ENCODE data around the gene MAP3K19. TPM values are rescaled to one million over a fixed set of nuclear protein-coding genes. Genes with fewer than 3 reads are reported as not detected.
"Not testable (repeated sequence)": the region's sequence is repeated elsewhere in the genome, so short reads cannot be mapped to it uniquely, and the experiment has no call there.

The MAP3K19 gene
- total RNA-seq, 1 donor from 2014 or later: 0.09 TPM

DNA sequence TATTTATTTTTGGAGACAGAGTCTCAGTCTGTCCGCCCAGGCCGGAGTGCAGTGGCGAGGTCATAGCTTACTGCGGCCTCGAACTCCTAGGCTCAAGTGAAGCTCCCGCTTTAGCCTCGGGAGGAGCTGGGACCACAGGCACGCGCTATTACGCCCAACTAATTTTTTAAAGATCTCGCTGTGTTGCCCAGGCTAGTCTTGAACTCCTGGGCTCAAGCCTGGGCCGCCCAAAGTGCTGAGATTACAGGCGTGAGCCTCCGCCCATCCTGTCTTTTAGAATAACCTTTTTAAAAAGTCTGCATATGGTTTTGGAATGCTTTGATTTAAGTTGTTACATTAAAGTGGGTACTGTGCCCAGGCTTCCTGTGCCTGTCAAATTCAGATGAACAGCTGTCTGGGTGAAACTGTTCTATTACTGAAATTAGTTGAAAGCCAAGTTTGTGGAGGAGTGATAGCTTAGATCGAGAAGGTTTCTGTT, 5.8 kb upstream of the MAP3K19 start:
- intact Hi-C loops (cut with DNase I): no loop called here
- DNase-seq (ENCODE audit: low spot score) (no peak), ATAC-seq (peak; percentile 18)

DNA sequence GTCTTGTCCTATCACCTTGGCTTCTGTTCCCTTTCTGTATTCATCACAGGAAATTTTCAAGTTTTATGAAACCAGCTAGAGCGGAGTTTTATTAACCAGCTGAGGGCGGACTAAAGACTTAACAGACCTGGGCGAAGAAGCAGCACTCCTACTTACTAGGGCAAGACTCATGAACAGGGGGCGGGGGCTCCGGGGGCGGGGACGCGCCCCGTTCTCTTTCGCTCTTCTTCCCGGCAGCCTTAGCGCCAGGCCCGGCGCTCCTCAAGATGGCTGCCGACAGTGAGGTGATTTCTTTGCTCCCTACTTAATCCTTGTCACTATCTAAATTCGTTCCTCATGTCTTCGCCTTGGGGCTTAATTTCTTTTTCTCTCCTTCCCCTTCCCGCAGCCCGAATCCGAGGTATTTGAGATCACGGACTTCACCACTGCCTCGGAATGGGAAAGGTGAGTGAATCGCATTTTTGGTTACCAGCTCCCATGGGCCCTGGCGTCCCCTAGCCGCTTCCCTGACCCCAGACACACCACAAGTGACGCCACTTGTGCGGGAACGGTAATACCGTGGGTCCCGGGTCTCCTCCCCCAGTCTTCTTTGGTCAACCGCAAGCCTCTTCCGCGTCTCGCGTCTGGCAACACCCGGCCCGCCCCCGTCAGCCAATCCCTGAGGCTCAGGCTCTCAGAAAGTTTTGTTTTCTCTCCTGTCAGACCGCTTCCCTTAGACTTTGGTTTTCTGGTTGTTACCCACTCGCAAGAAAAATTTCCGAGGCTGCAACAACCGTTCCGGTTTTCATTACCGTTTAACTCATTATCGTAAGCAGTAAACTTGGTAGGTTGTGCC, 5.0 kb upstream of the MAP3K19 start, which contains the start of gene RAB3GAP1:
Gene RAB3GAP1, plus strand, starts transcription at position 251 of the 835 bp plus-strand sequence. Its CDS starts 16 bp downstream, at position 267.
- DNase-seq (ENCODE audit: low spot score) (peak; percentile 77), ATAC-seq (peak; percentile 97)
- intact Hi-C loops (cut with DNase I): no loop called here

DNA sequence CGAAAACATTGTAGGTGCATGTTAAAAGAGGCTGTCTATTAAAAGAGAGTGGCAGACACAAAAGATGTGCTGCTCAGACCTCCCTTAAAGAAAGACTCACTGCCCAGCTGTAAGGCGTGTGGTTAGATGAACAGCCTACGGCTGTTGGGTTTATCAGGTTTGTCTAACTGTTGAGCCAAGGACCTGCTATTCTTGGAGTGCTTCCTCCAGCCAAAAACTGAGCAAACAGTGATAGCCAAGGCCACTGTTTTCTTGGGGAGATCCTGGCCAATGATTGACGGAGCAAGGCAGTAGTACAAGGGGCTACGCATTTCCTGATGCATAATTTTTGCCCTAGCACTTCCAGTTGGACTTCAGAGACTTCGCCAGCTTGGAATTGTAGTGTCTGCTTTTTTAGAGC, 3.4 kb upstream of the MAP3K19 start:
- DNase-seq (ENCODE audit: low spot score): no peak
- intact Hi-C loops (cut with DNase I): no loop called here
- no peak for ATAC-seq

DNA sequence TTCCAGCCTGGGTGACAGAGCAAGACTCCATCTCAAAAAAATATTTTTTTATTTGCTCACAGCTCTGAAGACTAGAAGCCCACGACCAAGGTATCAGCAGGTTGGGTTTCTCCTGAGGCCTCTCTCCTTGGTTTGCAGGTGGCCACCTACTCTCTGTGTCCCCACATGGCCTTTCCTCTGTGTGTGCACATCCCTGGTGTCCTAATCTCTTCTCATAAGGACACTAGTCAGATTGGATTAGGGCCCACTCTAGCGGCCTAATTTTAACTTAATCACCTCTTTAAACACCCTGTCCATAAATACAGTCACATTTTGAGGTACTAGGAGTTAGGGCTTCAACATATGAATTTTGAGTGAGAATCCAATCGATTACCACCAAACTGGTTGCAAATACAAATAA, 2.9 kb upstream of the MAP3K19 start:
- intact Hi-C loops (cut with DNase I): no loop called here
- ATAC-seq: no peak

DNA sequence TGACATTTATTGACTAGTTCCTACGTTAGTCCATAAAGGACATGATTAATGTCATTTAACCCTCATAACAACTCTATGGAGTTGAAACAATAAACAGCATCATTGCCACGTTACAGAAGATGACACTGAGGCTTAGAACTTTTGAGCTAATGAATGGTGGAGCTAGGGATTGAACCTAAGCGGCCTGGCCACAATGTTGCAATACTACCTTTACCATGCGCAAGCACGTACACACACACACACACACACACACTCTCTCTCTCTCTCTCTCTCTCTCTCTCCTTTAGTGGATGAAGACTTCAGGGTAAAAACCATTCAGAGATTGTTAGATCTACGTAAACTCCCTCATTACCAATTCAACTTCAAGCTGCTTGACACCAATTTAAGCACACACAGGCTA, 875 bp upstream of the MAP3K19 start:
- ATAC-seq (no peak), DNase-seq (ENCODE audit: low spot score) (no peak)
- intact Hi-C loops (cut with DNase I): no loop called here

More for the DNA sequence above, 2.9 kb upstream of the MAP3K19 start:
- no peak for DNase-seq (ENCODE audit: low spot score)

DNA sequence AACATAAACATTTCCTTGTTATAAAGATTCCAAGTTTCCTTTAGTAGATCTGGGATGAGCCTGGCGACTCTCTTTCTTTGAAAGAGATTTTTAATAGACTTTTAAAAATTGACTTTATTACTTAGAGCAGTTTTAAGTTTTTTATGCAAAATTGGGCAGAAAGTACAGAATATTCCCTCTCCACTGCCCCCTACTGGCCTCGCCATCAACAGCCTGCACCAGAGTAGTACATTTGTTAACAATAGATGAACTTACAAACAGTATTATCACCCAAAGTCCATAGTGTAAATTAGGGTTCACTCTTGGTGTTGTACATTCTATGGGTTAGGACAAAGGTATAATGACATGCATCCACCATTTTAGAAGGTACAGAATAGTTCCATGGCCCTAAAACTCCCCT, 3.9 kb downstream of the MAP3K19 start:
- intact Hi-C loops (cut with DNase I): no loop called here
- DNase-seq (ENCODE audit: low spot score) (no peak), ATAC-seq (no peak)

DNA sequence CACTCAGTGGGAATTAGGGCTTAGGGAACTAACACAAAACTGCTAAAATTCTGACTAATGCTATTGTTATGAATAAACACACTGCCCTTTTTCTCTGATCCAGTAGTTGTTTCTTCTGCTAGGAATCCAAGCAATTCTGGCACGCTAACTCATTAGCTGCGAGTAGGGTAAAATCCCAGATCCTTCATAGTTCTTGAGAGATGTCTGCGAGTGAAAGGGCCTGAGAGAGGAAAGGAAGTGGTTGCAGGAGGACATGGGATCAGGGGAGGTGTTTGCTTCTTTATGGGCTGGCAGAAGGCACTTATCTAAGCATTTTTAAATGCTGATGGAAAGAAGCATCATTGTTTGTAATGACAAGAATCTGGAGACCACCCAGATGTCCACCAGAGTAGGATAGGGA, 9.4 kb downstream of the MAP3K19 start:
- DNase-seq (ENCODE audit: low spot score) (no peak), ATAC-seq (no peak)
- intact Hi-C loops (cut with DNase I): no loop called here

DNA sequence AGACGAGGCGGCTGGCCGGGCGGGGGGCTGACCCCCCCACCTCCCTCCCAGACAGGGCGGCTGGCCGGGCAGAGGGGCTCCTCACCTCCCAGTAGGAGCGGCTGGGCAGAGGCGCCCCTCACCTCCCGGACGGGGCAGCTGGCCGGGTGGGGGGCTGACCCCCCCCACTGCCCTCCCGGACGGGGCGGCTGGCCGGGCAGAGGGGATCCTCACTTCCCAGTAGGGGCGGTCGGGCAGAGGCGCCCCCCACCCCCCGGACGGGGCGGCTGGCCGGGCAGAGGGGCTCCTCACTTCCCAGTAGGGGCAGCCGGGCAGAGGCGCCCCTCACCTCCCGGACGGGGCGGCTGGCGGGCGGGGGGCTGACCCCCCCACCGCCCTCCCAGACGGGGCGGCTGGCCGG, 14.0 kb downstream of the MAP3K19 start:
- ATAC-seq; intact Hi-C loops (cut with DNase I); DNase-seq (ENCODE audit: low spot score): not testable (repeated sequence)

DNA sequence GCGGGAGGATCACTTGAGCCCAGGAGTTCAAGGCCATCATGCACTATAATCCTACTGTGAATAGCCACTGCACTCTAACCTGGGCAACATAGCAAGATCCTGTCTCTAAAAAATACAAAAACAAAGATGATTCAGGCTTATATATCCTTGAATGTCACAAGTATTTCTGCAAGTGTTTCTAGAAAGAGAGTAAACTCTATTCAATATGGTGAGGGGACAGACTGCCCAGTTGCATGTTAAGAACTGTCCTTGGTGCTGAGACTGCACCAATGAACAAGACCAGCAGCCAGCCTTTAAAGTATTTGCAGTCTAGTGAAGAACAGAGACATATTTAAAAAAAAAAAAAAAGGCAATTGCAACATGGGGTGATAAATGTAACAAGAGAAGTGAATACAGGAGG, 16.4 kb downstream of the MAP3K19 start:
- ATAC-seq (no peak), DNase-seq (ENCODE audit: low spot score) (no peak)
- intact Hi-C loops (cut with DNase I): no loop called here

DNA sequence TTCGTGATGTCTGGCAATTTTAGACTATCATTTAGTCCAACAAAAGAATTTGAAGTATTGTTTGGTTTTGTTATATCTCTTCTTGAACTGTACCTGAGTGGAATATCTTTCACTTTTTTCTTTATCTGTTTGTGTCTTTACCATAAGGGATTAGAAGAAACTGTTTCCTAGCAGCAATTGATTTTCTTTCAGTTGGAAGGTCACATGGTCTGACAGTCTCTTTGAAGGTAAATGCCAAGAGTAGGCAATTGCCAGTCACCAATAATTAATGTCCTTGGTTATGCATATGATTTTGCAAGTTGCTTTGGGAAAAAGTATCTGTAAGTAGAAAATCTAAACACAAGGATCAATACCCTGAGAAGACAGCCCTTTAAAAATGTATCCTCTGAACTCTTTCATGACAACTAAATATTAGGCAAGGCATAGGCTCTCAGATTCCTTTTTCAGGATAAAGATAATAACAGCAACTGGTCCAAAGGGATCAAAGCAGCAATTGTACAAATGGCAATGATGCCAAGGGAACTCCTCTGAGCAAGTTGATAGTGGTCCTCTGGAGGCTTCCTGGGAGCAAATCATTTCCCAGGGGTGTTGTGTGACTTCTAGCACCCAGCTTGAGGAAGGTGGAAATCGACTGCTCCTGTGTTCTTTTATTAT, 17.6 kb downstream of the MAP3K19 start:
- intact Hi-C loops (cut with DNase I): no loop called here

DNA sequence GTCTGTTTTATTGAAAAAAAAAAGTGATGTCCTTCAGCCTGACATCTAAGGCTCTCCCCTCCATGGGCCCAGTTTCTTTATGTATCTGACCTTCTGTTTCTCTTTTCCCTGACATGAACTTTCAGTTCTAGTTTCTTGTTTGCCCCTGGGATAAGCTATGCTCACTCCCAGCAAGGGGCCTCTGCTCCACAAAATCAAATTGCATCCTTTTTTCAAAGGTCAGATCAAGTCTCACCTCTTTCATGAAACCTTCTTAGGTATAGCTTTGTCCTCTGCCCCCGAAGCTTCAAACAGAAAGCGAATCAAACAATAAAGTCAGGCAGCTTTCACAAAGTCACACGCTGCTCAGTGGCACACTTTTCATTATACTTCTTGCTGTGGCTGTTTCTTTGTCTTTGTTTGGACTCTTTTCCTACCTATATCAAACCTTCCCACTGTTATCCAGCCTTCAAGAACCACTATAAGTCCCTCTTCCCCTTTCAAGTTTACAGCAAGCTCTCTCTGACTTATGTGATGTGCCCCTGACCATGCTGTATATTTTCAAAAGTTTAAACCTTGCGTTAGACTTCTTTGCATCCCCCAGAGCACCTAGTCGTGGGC, 23.3 kb downstream of the MAP3K19 start:
- ATAC-seq: no peak
- intact Hi-C loops (cut with DNase I): no loop called here
- no peak for DNase-seq (ENCODE audit: low spot score)

More for the DNA sequence above, 17.6 kb downstream of the MAP3K19 start:
- DNase-seq (ENCODE audit: low spot score) (no peak), ATAC-seq (no peak)

DNA sequence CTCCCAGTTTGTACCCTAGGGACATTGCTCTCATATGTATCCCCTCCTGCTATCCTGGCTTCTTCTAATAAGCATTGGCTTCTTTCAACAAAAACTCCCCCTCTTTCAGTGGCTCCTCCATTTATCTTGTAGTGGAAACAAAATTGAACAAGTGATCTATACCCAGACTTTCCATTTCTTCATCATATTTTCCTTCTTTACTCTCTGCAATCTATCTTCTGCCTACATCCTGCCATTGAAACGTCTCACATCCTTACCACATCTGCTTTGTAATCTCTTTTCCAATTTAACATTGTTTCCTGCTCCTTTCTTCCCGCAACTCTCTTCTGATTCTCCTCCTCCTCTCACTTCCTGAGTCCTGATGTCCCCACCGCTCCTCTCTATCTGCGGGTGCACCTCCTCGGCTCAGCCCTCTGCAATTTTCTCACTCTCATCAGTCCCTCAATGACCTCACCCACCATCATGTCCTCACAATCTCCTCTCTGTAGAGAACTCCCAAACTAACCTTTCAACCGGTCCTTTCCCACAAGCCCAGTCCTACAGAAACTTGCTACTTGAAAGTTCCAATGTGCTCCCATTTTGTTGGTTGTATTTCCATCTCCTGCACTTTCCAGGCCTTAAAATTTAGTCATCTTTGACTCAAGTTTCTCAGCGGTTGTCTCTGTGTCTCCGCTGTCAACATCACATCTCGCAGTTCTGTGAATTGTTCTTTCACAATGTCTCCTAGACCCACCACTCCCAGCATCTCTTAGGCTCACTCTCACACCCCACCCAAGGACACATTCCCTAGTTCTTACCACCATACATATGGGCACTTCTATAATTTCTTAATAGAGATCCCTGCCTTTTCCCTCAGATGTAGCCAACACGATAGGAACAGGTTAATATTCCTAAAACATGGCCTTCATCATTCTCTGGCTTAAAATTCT, 24.0 kb downstream of the MAP3K19 start:
- DNase-seq (ENCODE audit: low spot score): no peak
- intact Hi-C loops (cut with DNase I): no loop called here
- ATAC-seq: no peak

DNA sequence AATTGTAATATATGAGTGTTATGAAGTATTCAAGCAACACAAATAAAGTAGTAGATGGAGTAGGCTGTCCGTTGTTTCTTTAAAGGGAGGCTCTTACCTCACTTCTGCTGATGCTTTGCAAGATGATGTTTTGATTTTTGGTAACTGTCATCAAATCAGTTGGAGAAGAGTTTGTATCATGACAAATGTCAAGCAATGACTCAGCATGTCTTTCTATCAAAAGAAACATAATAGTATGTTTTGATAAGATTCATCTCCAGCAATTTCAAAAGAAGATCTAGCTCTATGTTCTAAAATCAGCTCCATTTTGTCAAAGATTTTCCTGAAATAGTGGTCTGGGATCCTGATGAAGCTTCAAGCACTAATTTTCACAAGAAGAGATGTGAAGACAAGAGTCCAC, 25.6 kb downstream of the MAP3K19 start:
- ATAC-seq (no peak), DNase-seq (ENCODE audit: low spot score) (no peak)

DNA sequence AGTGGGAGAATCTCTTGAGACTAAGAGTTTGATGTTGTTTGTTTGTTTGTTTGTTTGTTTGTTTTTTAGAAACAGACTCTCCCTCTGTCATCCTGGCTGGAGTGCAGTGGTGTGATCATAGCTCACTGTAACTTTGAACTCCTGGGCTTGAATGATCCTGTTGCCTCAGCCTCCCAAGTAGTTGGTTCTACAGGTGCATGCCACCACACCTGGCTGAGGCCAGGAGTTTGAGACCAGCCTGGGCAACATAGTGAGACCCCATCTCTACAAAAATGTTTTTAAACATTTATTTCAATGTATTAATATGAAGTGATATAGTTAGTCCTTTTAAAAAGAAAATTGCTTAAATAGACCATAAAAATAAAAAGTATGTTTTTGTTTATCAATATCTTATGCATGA, 35.6 kb downstream of the MAP3K19 start:
- DNase-seq (ENCODE audit: low spot score) (no peak), ATAC-seq (no peak)
- intact Hi-C loops (cut with DNase I): no loop called here

More for the DNA sequence above, 25.6 kb downstream of the MAP3K19 start:
- intact Hi-C loops (cut with DNase I): no loop called here

DNA sequence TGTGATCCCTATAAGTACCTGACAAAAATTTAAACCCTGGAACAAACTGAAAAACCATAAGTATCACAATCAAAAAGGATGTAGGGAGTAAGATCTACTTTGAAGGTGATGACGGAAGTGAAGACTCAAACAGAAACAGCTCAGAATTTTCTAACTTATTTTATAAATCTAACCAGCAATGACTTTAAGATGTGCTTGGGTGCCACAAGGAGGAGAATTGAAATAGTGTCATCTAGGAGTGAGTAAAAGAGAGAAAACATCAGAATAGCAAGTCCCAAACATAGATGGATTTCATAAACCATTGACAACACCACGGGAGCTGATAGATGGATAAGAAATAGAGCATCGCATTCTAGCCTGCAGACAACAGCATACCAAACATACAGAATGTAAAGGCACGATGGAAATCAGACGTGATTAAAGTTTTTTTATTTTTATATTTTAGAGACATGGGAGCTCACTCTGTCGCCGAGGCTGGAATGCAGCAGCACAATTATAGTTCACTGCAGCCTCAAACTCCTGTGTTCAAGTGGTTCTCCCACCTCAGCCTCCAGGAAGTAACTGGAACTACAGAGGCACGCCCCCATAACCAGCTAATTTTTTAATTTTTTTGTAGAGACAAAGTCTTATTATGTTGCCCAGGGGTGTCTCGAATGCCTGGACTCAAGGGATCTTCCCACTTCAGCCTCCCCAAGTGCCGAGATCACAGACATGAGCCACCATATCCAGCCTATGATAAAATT, 36.9 kb downstream of the MAP3K19 start:
- intact Hi-C loops (cut with DNase I): no loop called here
- ATAC-seq (no peak), DNase-seq (ENCODE audit: low spot score) (no peak)

DNA sequence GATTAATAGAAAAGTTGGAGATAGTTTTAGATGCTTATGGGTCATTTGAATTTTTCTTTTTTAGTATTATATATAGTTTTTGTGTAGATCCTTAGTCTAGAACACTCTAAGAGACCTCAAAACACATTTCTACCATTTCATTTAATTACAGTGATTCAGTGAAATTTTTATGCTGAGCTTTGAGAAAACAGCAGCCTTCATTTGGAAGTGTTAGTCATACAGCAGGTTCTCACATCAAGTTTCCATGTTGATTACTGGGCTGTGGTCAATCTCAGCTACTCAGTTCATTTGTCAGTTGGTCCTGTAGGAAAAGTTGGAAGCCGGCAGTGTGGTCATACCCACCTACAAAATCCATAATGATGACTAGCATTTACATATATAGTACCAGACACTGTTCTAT, 37.9 kb downstream of the MAP3K19 start:
- ATAC-seq (no peak), DNase-seq (ENCODE audit: low spot score) (no peak)
- intact Hi-C loops (cut with DNase I): loop anchor here (10.0 kb wide), 1 partner anchor 585 kb away; no protein-coding TSS in a partner anchor

DNA sequence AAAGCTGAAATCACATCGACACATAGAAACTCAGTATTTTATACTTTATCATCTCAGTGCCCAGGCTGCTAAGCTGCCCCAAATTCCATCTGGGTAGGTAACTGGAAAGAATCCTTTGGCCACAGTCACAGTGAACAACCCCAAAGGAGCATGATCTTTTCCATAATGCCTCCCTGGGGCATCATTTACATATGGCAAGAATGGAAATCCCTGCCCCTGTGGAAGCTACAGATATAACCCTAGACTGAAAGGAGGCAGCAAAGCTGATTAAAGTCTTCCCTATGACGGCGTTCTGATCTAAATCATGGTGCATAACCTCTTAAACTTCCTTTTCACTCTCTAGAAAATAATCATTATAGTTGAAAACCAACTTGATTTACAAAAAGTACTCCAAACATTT, 41.5 kb downstream of the MAP3K19 start:
- DNase-seq (ENCODE audit: low spot score) (no peak), ATAC-seq (no peak)
- intact Hi-C loops (cut with DNase I): loop anchor here (10.0 kb wide), 1 partner anchor 589 kb away; no protein-coding TSS in a partner anchor

All from sciatic nerve (tissue), 2 donors.